Stimulated activated CD8-positive, alpha-beta memory T cell treated with anti-CD3 and anti-CD28 coated beads, Interleukin-15, amount 100 ng/mL, for 1 hour (primary cell): ENCODE results near the gene KIF25.

Source experiments
- DNase-seq: peaks from one replicate; pipeline ENCODE4 v3.0.0-alpha.2; 2020; ENCODE audit warnings: low read depth

The KIF25 gene

DNA sequence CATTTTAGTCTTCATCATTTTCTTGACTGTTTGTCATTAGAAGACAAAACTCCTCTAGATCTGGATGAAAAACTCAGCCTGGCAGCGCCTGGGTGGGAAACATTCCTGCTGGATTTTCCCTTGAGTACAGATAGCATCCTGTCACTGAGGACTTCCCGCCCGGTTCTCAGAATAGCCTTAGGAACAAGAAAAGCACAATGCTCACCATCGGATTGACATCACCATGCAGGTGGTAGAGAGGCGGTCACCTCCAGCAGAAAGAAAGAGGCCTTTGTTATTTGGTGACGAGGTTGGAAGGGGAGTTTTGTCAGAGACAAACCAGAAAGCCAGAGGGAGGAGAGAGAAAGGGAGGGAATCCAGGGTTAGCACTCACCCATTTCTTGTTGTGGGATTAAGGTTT, 39.8 kb downstream of the KIF25 start:
- DNase-seq, result no peak

- no peak for DNase-seq
Observed at GRCh38 chr6:168037856-168038255, 40.4 kb downstream of the KIF25 start.

- DNase-seq, result no peak
Observed at GRCh38 chr6:168038576-168039140, 41.2 kb downstream of the KIF25 start.

GRCh38 chr6:168039301-168039700, 41.8 kb downstream of the KIF25 start:
- DNase-seq, result no peak

- no peak for DNase-seq
Observed at GRCh38 chr6:168039849-168040248, 42.4 kb downstream of the KIF25 start.

GRCh38 chr6:168040856-168041496, 43.5 kb downstream of the KIF25 start:
- no peak for DNase-seq

- no peak for DNase-seq
Observed at GRCh38 chr6:168041928-168042327, 44.5 kb downstream of the KIF25 start.

DNA sequence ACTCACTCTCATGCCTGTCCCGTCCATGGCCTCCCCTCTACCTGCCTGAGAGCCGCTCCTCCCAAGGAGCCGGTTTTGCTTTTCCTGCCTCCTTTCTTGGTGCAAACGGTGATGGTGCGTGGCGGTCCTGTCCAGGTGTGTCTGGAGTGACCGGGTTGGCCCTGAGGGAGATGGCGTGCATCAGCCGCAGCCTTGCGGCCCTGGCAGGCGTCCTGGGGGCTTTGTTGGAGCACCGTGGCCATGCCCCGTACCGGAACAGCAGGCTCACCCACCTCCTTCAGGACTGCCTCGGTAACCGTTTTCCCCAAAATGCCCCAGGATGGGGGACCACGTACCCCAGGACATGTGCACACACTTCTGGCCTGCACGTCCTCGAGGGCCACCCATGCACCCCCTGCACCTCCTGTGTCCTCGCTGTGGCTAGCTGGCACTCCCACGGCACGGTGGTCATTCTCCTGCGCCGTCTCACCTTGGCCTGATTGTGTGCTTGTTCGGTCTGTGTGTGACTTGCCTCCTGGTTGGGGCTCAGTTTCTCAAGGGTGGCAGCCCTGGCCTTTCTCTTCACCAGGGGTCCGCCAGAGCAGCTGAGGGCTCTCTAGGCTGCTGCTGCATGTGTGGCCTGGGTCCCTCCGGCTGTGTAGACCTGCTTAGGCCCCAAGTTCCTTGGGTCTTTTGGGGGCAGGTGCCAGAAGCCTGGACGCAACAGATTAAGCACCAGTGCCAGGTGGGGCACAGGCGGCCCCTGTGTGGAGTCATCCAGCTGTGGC, 45.1 kb downstream of the KIF25 start:
- no peak for DNase-seq

DNA sequence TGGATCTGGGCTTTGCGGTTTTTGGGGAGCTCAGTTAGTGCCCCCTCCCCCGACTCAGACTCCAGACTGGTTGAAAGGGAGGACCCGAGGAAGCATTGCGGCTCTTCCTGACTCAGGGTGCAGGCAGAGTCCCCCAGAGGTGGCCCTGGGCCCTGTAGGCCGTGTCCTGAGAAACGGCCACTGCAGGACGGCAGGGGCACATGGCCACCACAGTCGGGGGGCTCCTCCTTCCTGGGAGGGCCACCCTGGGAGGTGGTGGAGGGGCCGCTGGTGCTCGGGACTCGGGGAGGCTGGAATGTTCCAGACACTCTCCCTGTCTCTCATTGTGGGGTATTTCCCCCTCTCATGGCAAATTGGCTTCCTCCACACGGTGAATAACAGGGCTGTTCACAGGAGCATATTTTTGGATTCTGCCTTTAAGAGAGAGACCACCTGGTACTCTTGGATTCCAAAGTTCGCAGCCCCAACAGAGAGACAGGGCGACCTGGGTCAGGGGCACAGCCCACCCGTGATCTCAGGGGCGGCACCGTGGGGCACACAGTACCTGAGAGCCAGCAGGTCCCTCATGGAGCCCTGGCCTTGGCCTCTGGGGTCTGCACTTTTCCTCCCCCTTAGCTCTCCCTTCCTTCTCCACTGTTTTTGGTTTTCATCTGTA, 45.8 kb downstream of the KIF25 start:
- no peak for DNase-seq

- DNase-seq, result no peak
Observed at GRCh38 chr6:168043848-168044415, 46.5 kb downstream of the KIF25 start.

- no peak for DNase-seq
Observed at GRCh38 chr6:168044521-168045130, 47.2 kb downstream of the KIF25 start.

- no peak for DNase-seq
Observed at GRCh38 chr6:168045141-168045691, 47.7 kb downstream of the KIF25 start.

DNA sequence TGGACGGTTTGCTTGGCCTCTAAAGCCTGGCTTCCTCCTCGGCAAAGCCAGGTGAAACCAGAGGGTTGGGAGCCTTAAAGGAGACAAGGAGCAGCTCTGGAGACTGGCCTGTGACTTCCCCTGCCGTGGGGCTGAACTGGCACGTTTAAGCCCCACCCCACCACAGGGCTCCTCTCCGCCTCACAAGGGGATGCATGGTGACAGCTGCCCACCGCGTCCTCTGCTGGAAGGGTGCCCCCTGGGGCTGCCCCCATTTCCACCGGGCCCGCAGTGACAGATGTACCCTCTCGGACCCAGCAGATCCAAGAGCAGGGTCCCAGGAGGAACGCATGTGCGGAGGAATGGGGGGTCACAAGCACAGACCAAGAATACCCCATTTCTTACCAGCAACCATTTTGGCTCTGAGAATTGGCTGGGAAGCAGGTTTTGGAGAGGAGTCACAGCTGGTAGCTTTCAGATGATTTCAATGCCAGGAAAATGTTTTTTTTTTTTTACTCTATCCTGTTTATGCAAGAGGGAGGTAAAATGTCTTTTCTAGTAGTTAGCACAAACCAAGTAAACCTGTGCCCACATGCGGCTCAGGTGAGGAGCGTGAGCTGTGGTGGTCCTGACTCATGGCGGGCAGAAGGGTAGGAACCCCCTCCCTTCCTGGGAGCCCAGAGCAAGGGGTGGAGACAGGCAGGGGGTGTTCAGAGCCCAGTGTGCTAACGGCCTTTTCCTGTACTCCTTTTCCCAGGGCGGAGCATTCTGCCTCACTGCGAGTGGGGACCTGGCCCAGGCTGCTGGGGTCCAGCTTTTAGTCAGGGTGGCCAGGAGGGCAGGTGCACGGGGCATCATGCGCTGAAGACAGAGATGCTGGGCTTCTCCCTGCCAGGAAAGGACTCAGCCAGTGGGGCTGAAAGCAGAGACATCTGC, 48.5 kb downstream of the KIF25 start:
- DNase-seq, result no peak

- no peak for DNase-seq
Observed at GRCh38 chr6:168046696-168047095, 49.2 kb downstream of the KIF25 start.

GRCh38 chr6:168047841-168048723, 50.6 kb downstream of the KIF25 start:
- DNase-seq, result no peak

DNA sequence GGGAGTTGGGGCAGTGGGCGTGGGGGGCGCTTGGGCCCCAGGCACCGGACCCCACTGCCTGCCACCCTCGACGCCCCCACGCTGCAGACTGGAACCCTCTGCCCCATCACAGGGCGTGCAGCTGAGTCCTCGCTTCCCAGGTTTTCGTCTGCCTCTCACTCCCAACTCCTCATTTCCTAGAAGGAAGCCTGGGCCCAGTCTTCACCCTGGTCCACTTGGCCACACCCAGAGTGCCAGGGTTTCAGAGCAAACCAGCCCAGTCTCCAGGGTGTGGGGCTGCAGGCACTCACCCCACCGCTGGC, 51.2 kb downstream of the KIF25 start:
- DNase-seq, result no peak

GRCh38 chr6:168049277-168049676, 51.8 kb downstream of the KIF25 start:
- DNase-seq, result no peak

- DNase-seq, result no peak
Observed at GRCh38 chr6:168049706-168050224, 52.3 kb downstream of the KIF25 start.

GRCh38 chr6:168050225-168050880, 52.9 kb downstream of the KIF25 start:
- no peak for DNase-seq
